ENCODE results near the gene LYPD5. TPM values are rescaled to one million over a fixed set of nuclear protein-coding genes. Genes with fewer than 3 reads are reported as not detected.
"Not testable (repeated sequence)": the region's sequence is repeated elsewhere in the genome, so short reads cannot be mapped to it uniquely, and the experiment has no call there.

LYPD5 gene
- total RNA-seq, 1 donor: 0.72 TPM

- Histone ChIP-seq H4K20me1 (ENCODE audit: insufficient read depth, low read length) (no peaks in the 10 kb centered on the region), H3K27ac (ENCODE audit: low read depth, low read length) (no peak overlapping the region), H3K79me2 (ENCODE audit: insufficient read depth, low read length) (peaks cover 39% of the 10 kb centered on the region), H3K4me3 (ENCODE audit: insufficient read depth, low read length) (no peak overlapping the region), H3K4me1 (ENCODE audit: insufficient read depth, low read length) (peaks cover 31% of the 10 kb centered on the region), H3K36me3 (ENCODE audit: insufficient read depth, low read length) (peaks cover 1% of the 10 kb centered on the region), H3K27me3 (ENCODE audit: insufficient read depth, low read length) (no peaks in the 10 kb centered on the region), H3K9me3 (ENCODE audit: low read depth, low read length) (no peaks in the 10 kb centered on the region), H3K4me2 (ENCODE audit: insufficient read depth, low read length) (no peak overlapping the region), H2AFZ (ENCODE audit: low read length) (no peak overlapping the region)
- TF ChIP-seq CTCF (IDR thresholded peaks at IDR 0.05; ENCODE audit: extremely low read depth, low read depth, low read length): no peak
- DNase-seq (ENCODE audit: insufficient read length, low spot score, missing footprints): peak; percentile 65
Measured at GRCh38 chr19:43776286-43776685, 26.0 kb downstream of the LYPD5 start.

GRCh38 chr19:43775299-43775890 is 26.9 kb downstream of the LYPD5 start:
- no peaks in the 10 kb centered on the region for H4K20me1 ChIP-seq (ENCODE audit: insufficient read depth, low read length)
- H3K27me3 ChIP-seq (ENCODE audit: insufficient read depth, low read length): no peaks in the 10 kb centered on the region
- H3K36me3 ChIP-seq (ENCODE audit: insufficient read depth, low read length): peaks cover 8% of the 10 kb centered on the region
- no peak overlapping the region for H2AFZ ChIP-seq (ENCODE audit: low read length)
- H3K4me1 ChIP-seq (ENCODE audit: insufficient read depth, low read length): peaks cover 24% of the 10 kb centered on the region
- peaks cover 33% of the 10 kb centered on the region for H3K79me2 ChIP-seq (ENCODE audit: insufficient read depth, low read length)
- DNase-seq (ENCODE audit: insufficient read length, low spot score, missing footprints): peak; percentile 65
- no peaks in the 10 kb centered on the region for H3K9me3 ChIP-seq (ENCODE audit: low read depth, low read length)
- TF ChIP-seq CTCF (IDR thresholded peaks at IDR 0.05; ENCODE audit: extremely low read depth, low read depth, low read length): no peak
- no peak overlapping the region for H3K27ac ChIP-seq (ENCODE audit: low read depth, low read length)
- no peak overlapping the region for H3K4me2 ChIP-seq (ENCODE audit: insufficient read depth, low read length)
- no peak overlapping the region for H3K4me3 ChIP-seq (ENCODE audit: insufficient read depth, low read length)

- H2AFZ ChIP-seq (ENCODE audit: low read length): peak overlapping the region; percentile 20
- not testable (repeated sequence) for H3K27me3 ChIP-seq (ENCODE audit: insufficient read depth, low read length); H4K20me1 ChIP-seq (ENCODE audit: insufficient read depth, low read length); DNase-seq (ENCODE audit: insufficient read length, low spot score, missing footprints); H3K4me3 ChIP-seq (ENCODE audit: insufficient read depth, low read length); H3K36me3 ChIP-seq (ENCODE audit: insufficient read depth, low read length); H3K9me3 ChIP-seq (ENCODE audit: low read depth, low read length); H3K27ac ChIP-seq (ENCODE audit: low read depth, low read length)
- H3K4me1 ChIP-seq (ENCODE audit: insufficient read depth, low read length): peaks cover 21% of the 10 kb centered on the region
- peaks cover 28% of the 10 kb centered on the region for H3K79me2 ChIP-seq (ENCODE audit: insufficient read depth, low read length)
- H3K4me2 ChIP-seq (ENCODE audit: insufficient read depth, low read length): peak overlapping the region; percentile 28
Measured at GRCh38 chr19:43774940-43775258, 27.3 kb downstream of the LYPD5 start.

GRCh38 chr19:43774103-43774939 is 27.9 kb downstream of the LYPD5 start:
- Histone ChIP-seq H3K4me2 (ENCODE audit: insufficient read depth, low read length) (peak overlapping the region; percentile 28), H3K27ac (ENCODE audit: low read depth, low read length) (no peak overlapping the region), H3K27me3 (ENCODE audit: insufficient read depth, low read length) (no peaks in the 10 kb centered on the region), H2AFZ (ENCODE audit: low read length) (peak overlapping the region; percentile 20), H3K79me2 (ENCODE audit: insufficient read depth, low read length) (peaks cover 23% of the 10 kb centered on the region), H3K36me3 (ENCODE audit: insufficient read depth, low read length) (peaks cover 8% of the 10 kb centered on the region), H3K4me1 (ENCODE audit: insufficient read depth, low read length) (peaks cover 16% of the 10 kb centered on the region), H3K4me3 (ENCODE audit: insufficient read depth, low read length) (no peak overlapping the region), H4K20me1 (ENCODE audit: insufficient read depth, low read length) (no peaks in the 10 kb centered on the region), H3K9me3 (ENCODE audit: low read depth, low read length) (no peaks in the 10 kb centered on the region)
- peak; percentile 53 for TF ChIP-seq CTCF (IDR thresholded peaks at IDR 0.05; ENCODE audit: extremely low read depth, low read depth, low read length)
- peak; percentile 90 for DNase-seq (ENCODE audit: insufficient read length, low spot score, missing footprints)
